Measurements from ENCODE around the gene KRT28.
A peak's percentile ranks its signal among the peaks of the same experiment; 100 is the strongest.
"Not testable (repeated sequence)": the region's sequence is repeated elsewhere in the genome, so short reads cannot be mapped to it uniquely, and the experiment has no call there.

Gene KRT28

GRCh38 chr17:40818733-40819527 lies 19.2 kb upstream of the KRT28 start:
- DNase-seq (ENCODE audit: low read depth in 2 of 2), result peak; percentile 73 to 77

- no peak for DNase-seq (ENCODE audit: low read depth in 2 of 2)
Measured at GRCh38 chr17:40818343-40818732, 18.6 kb upstream of the KRT28 start.

- DNase-seq (ENCODE audit: low read depth in 2 of 2), result no peak
Measured at GRCh38 chr17:40817103-40817682, 17.4 kb upstream of the KRT28 start.

GRCh38 chr17:40816569-40816968 lies 16.8 kb upstream of the KRT28 start:
- no peak for DNase-seq (ENCODE audit: low read depth in 2 of 2)

- no peak for DNase-seq (ENCODE audit: low read depth in 2 of 2)
Measured at GRCh38 chr17:40815381-40815780, 15.6 kb upstream of the KRT28 start.

- not testable (repeated sequence) for DNase-seq (ENCODE audit: low read depth in 2 of 2)
Measured at GRCh38 chr17:40814657-40815056, 14.9 kb upstream of the KRT28 start.

GRCh38 chr17:40813804-40814203 lies 14.0 kb upstream of the KRT28 start:
- no peak for DNase-seq (ENCODE audit: low read depth in 2 of 2)

- DNase-seq (ENCODE audit: low read depth in 2 of 2), result no peak
Measured at GRCh38 chr17:40812639-40813038, 12.9 kb upstream of the KRT28 start.

GRCh38 chr17:40810494-40810893 lies 10.7 kb upstream of the KRT28 start:
- DNase-seq (ENCODE audit: low read depth in 2 of 2), result no peak

GRCh38 chr17:40809721-40810421 lies 10.1 kb upstream of the KRT28 start:
- no peak for DNase-seq (ENCODE audit: low read depth in 2 of 2)

GRCh38 chr17:40806131-40806530 lies 6.4 kb upstream of the KRT28 start:
- DNase-seq (ENCODE audit: low read depth in 2 of 2), result no peak

- peak; percentile 65 to 66 for DNase-seq (ENCODE audit: low read depth in 2 of 2)
Measured at GRCh38 chr17:40803617-40804082, 3.9 kb upstream of the KRT28 start.

- DNase-seq (ENCODE audit: low read depth in 2 of 2), result no peak
Measured at GRCh38 chr17:40801157-40801556, 1.4 kb upstream of the KRT28 start.

- no peak for DNase-seq (ENCODE audit: low read depth in 2 of 2)
Measured at GRCh38 chr17:40800381-40800780, 622 bp upstream of the KRT28 start.

GRCh38 chr17:40796846-40797245 lies 2.9 kb downstream of the KRT28 start:
- no peak for DNase-seq (ENCODE audit: low read depth in 2 of 2)

GRCh38 chr17:40795019-40795667 lies 4.6 kb downstream of the KRT28 start:
- DNase-seq (ENCODE audit: low read depth in 2 of 2), result no peak

GRCh38 chr17:40794466-40794865 lies 5.3 kb downstream of the KRT28 start:
- no peak for DNase-seq (ENCODE audit: low read depth in 2 of 2)

- no peak for DNase-seq (ENCODE audit: low read depth in 2 of 2)
Measured at GRCh38 chr17:40793832-40794231, 5.9 kb downstream of the KRT28 start.

GRCh38 chr17:40791787-40792436 lies 7.8 kb downstream of the KRT28 start:
- no peak for DNase-seq (ENCODE audit: low read depth in 2 of 2)

- DNase-seq (ENCODE audit: low read depth in 2 of 2), result no peak
Measured at GRCh38 chr17:40791111-40791510, 8.6 kb downstream of the KRT28 start.

GRCh38 chr17:40782450-40782849 lies 17.3 kb downstream of the KRT28 start, which contains the start of gene KRT27:
TSS of gene KRT27 (minus strand) at chr17:40782550. CDS start at chr17:40782493, 57 bp downstream.
- DNase-seq (ENCODE audit: low read depth in 2 of 2), result no peak
